NCI-H510A (cell line): ENCODE measurements around the gene TVP23A.
"Not testable (repeated sequence)": the region's sequence is repeated elsewhere in the genome, so short reads cannot be mapped to it uniquely, and the experiment has no call there.

Source experiments
- DNase-seq: peaks from one replicate; lab custom pipeline; 2025; lab: John Stamatoyannopoulos, UW

Gene TVP23A

GRCh38 chr16:10744370-10745030 lies 74.1 kb downstream of the TVP23A start:
- no peak for DNase-seq

GRCh38 chr16:10743610-10744369 lies 74.8 kb downstream of the TVP23A start, which contains the start of gene NUBP1:
NUBP1 (plus strand) TSS chr16:10743842; CDS start chr16:10743864, 22 bp downstream.
- peak; percentile 63 for DNase-seq

- no peak for DNase-seq
Measured at GRCh38 chr16:10743227-10743609, 75.4 kb downstream of the TVP23A start.

GRCh38 chr16:10741844-10742243 lies 76.8 kb downstream of the TVP23A start:
- no peak for DNase-seq

- DNase-seq: not testable (repeated sequence)
Measured at GRCh38 chr16:10741249-10741648, 77.3 kb downstream of the TVP23A start.

- no peak for DNase-seq
Measured at GRCh38 chr16:10740845-10741208, 77.8 kb downstream of the TVP23A start.

GRCh38 chr16:10740000-10740844 lies 78.4 kb downstream of the TVP23A start:
- no peak for DNase-seq

- no peak for DNase-seq
Measured at GRCh38 chr16:10738231-10739077, 80.1 kb downstream of the TVP23A start.

- no peak for DNase-seq
Measured at GRCh38 chr16:10737068-10737625, 81.4 kb downstream of the TVP23A start.

- DNase-seq: no peak
Measured at GRCh38 chr16:10731790-10732189, 86.8 kb downstream of the TVP23A start.

- DNase-seq: peak; percentile 15
Measured at GRCh38 chr16:10729104-10730048, 89.2 kb downstream of the TVP23A start.

- no peak for DNase-seq
Measured at GRCh38 chr16:10728003-10728887, 90.3 kb downstream of the TVP23A start.
